Calu3 (cell line): ENCODE measurements around the gene LMAN2. TPM values are rescaled to one million over a fixed set of nuclear protein-coding genes. Genes with fewer than 3 reads are reported as not detected.

ENCODE experiments used
- BruUV-seq: library from RNA; stranded (reverse); fragments of 400-500 nt; replicated peaks from 2 replicates; lab custom pipeline; 2021; lab: Mats Ljungman, UMichigan
- CTCF ChIA-PET: fragments of 300-600 bp; sonication (Branson Sonifier 250); formaldehyde crosslinking; loops from one replicate; lab custom pipeline; 2022; ENCODE audit warnings: antibody characterized with exemption; lab: Charles Lee
- DNase-seq: peaks from one replicate; pipeline ENCODE4 v3.0.0; 2022
- H3K27ac Mint-ChIP-seq: one replicate; pipeline ENCODE4 v1.8.0; 2022; ENCODE audit warnings: mixed read lengths; ENCODE audit not compliant: unreplicated experiment
- H3K27me3 Mint-ChIP-seq: one replicate; pipeline ENCODE4 v1.8.0; 2022; ENCODE audit warnings: mixed read lengths; ENCODE audit not compliant: unreplicated experiment
- H3K36me3 Mint-ChIP-seq: one replicate; pipeline ENCODE4 v1.8.0; 2022; ENCODE audit warnings: mild to moderate bottlenecking, moderate library complexity, mixed read lengths; ENCODE audit not compliant: insufficient read depth, unreplicated experiment
- H3K4me1 Mint-ChIP-seq: one replicate; pipeline ENCODE4 v1.8.0; 2022; ENCODE audit warnings: mild to moderate bottlenecking, low read depth, mixed read lengths; ENCODE audit not compliant: unreplicated experiment
- H3K4me3 Mint-ChIP-seq: one replicate; pipeline ENCODE4 v1.8.0; 2022; ENCODE audit warnings: mild to moderate bottlenecking, low read depth, moderate library complexity, mixed read lengths; ENCODE audit not compliant: unreplicated experiment
- H3K9me3 Mint-ChIP-seq: one replicate; pipeline ENCODE4 v1.8.0; 2022; ENCODE audit warnings: low read depth, mixed read lengths; ENCODE audit not compliant: unreplicated experiment
- intact Hi-C: fragments of 100-400 bp; cut with micrococcal nuclease; formaldehyde crosslinking; loops from one replicate; pipeline ENCODE4 v1.10.0; 2022; ENCODE audit not compliant: unreplicated experiment
- total RNA-seq: library from RNA; stranded (reverse); gene quantifications from 2 replicates; pipeline ENCODE4 v1.2.3, GENCODE V29; 2022
- TF ChIP-seq, protein P1 (sequence below): fragments of 200-600 bp; IDR thresholded peaks from one replicate; pipeline ENCODE4 v1.8.0; 2022; ENCODE audit warnings: antibody characterized with exemption; ENCODE audit not compliant: unreplicated experiment

LMAN2 gene
- total RNA-seq, 1 experiment from 2014 or later = 278 TPM

DNA sequence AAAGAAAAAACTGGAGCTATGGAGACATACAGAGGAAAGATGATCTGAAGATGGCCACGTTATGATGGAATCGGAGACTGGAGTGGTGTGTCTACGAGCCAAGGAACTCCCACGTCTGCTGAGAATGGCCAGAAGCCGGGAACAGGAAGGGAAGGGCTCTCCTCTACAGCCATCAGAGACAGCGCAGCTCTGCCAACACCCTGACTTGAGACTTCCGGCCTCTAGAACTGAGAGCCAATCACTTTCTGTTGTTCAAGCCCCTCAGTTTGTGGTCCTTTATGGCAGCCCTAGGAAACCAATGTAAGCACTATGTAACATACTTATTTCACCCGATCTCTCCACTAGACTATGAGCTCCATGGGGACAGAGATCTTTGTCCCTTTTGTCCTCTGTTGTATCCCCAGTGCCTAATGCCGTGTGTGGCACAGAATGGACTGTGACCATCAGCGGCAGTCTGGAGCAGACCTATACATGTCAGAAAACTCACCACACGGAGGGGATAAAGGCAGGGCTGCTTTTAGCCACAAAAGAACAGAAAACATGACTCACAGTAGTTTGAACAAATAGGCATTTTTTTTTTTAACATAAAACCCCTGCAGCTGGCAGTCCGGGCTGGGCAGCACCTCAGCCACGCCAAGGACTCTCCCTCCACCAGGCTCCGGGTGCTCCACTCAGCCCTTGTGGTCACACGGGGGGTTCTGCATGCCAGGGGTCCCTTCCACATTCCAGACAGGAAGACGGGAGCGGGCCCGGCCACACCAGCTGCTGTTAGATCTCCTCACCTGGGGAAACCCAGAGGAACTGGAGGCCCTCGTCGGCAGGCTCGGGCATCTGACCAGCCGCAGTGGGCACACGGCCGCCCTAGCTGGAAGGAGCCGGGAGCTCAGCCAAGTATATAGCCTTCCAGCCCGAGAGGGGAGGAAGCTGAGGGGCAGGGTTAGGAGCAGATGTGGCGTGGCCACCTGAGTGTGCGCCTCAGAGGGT, 23.6 kb downstream of the LMAN2 start:
- DNase-seq = peak; percentile 47

DNA sequence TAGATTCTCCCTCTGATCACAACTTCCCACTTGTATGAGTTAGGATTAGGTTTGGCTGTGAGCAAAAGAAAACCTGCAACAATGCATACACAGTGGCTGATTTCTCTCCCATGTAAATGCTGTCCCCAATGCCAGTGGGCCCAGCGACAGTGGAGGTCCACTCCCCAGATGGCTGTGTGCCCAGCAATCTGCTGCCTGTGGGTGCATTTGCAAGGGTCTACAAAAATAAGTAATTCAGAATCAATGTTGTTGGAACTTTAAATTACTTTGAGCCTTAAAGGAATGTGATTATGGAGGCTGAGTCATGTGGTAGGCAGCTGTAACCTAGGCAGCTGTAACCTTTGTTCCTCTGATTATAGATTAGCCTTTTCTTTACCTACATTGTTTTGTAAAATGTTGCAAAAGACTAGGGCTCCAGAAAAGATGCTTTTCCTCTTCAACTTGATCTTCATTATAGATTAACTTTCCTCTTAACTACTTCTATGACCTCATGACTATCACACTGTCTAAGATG, 25.5 kb downstream of the LMAN2 start:
- TF ChIP-seq, protein P1, sequence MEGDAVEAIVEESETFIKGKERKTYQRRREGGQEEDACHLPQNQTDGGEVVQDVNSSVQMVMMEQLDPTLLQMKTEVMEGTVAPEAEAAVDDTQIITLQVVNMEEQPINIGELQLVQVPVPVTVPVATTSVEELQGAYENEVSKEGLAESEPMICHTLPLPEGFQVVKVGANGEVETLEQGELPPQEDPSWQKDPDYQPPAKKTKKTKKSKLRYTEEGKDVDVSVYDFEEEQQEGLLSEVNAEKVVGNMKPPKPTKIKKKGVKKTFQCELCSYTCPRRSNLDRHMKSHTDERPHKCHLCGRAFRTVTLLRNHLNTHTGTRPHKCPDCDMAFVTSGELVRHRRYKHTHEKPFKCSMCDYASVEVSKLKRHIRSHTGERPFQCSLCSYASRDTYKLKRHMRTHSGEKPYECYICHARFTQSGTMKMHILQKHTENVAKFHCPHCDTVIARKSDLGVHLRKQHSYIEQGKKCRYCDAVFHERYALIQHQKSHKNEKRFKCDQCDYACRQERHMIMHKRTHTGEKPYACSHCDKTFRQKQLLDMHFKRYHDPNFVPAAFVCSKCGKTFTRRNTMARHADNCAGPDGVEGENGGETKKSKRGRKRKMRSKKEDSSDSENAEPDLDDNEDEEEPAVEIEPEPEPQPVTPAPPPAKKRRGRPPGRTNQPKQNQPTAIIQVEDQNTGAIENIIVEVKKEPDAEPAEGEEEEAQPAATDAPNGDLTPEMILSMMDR = no peak
- Mint-ChIP-seq H3K4me1 (peaks cover 52% of the 10 kb centered on the region), H3K27me3 (no peaks in the 10 kb centered on the region), H3K4me3 (peak overlapping the region; percentile 46), H3K27ac (peak overlapping the region; percentile 55), H3K9me3 (no peaks in the 10 kb centered on the region), H3K36me3 (peaks cover 70% of the 10 kb centered on the region)
- CTCF ChIA-PET = interaction anchor here (0.7 to 1.5 kb wide), 4 partner anchors 10 to 63 kb away, joined by 3 to 16 read pairs (median 3); partner anchors contain the start of gene LMAN2
- intact Hi-C loops = no loop called here
- peak; percentile 44 for DNase-seq
- no TSS peak for BruUV-seq

More for the DNA sequence above, 23.6 kb downstream of the LMAN2 start:
- H3K36me3 Mint-ChIP-seq = peaks cover 78% of the 10 kb centered on the region
- H3K27ac Mint-ChIP-seq = peak overlapping the region; percentile 87
- no TSS peak for BruUV-seq
- no peaks in the 10 kb centered on the region for H3K27me3 Mint-ChIP-seq
- H3K4me3 Mint-ChIP-seq = peak overlapping the region; percentile 42
- intact Hi-C loops = no loop called here
- TF ChIP-seq, protein P1 = peak; percentile 23
- H3K9me3 Mint-ChIP-seq = no peaks in the 10 kb centered on the region
- H3K4me1 Mint-ChIP-seq = peaks cover 48% of the 10 kb centered on the region
- CTCF ChIA-PET = interaction anchor here (0.5 to 1.5 kb wide), 8 partner anchors 17 to 99 kb away, joined by 3 to 6 read pairs (median 3); partner anchors contain the start of gene LMAN2

- no peaks in the 10 kb centered on the region for H3K9me3 Mint-ChIP-seq
- intact Hi-C loops = no loop called here
- CTCF ChIA-PET = no interaction called here
Measured at GRCh38 chr5:177320879-177321278, 30.6 kb downstream of the LMAN2 start.

GRCh38 chr5:177319913-177320588, 31.4 kb downstream of the LMAN2 start:
- TF ChIP-seq, protein P1 = no peak
- CTCF ChIA-PET = no interaction called here
- no peaks in the 10 kb centered on the region for H3K27me3 Mint-ChIP-seq
- BruUV-seq = no TSS peak
- peaks cover 37% of the 10 kb centered on the region for H3K36me3 Mint-ChIP-seq
- H3K27ac Mint-ChIP-seq = no peak overlapping the region
- intact Hi-C loops = loop anchor here (2.0 to 5.0 kb wide), 2 partner anchors 32 to 71 kb away; partner anchors contain the start of gene LMAN2
- no peaks in the 10 kb centered on the region for H3K9me3 Mint-ChIP-seq
- H3K4me3 Mint-ChIP-seq = no peak overlapping the region
- DNase-seq = no peak
- peaks cover 41% of the 10 kb centered on the region for H3K4me1 Mint-ChIP-seq

More at GRCh38 chr5:177320879-177321278, 30.6 kb downstream of the LMAN2 start:
- Mint-ChIP-seq H3K4me3 (no peak overlapping the region), H3K36me3 (peaks cover 44% of the 10 kb centered on the region), H3K27me3 (no peaks in the 10 kb centered on the region), H3K27ac (no peak overlapping the region), H3K4me1 (peaks cover 47% of the 10 kb centered on the region)
- no TSS peak for BruUV-seq
- TF ChIP-seq, protein P1 = no peak
- DNase-seq = no peak
